GM12874 (cell line): ENCODE data around the gene NBEA.

Source experiments
- CTCF ChIP-seq: IDR thresholded peaks from 2 replicates; pipeline ENCODE4 v1.5.1; 2011; ENCODE audit warnings: low read depth, mild to moderate bottlenecking, control low read depth, low read length, moderate library complexity; ENCODE audit not compliant: insufficient read depth

Gene NBEA

GRCh38 chr13:35714588-35715377, 772.7 kb downstream of the NBEA start:
- TF ChIP-seq CTCF: no peak

- TF ChIP-seq CTCF: no peak
Measured at GRCh38 chr13:35716186-35716585, 774.1 kb downstream of the NBEA start.

GRCh38 chr13:35716729-35717128, 774.7 kb downstream of the NBEA start:
- no peak for TF ChIP-seq CTCF

GRCh38 chr13:35718084-35718483, 776.0 kb downstream of the NBEA start:
- no peak for TF ChIP-seq CTCF

GRCh38 chr13:35720290-35720689, 778.2 kb downstream of the NBEA start:
- TF ChIP-seq CTCF: no peak

- peak; percentile 92 for TF ChIP-seq CTCF
Measured at GRCh38 chr13:35720690-35721554, 778.9 kb downstream of the NBEA start.
